Liver (tissue), 9 donors: ENCODE data around the gene ATP7B. TPM values are rescaled to one million over a fixed set of nuclear protein-coding genes. Genes with fewer than 3 reads are reported as not detected.

Experiments used
- DNase-seq: peaks from one replicate; pipeline ENCODE4 v3.0.0-alpha.2; 2017; ENCODE audit warnings: low spot score
- H3K27ac ChIP-seq, 2 donors: one replicate each; pipeline ENCODE4 v1.7.0; 2013; ENCODE audit warnings: inconsistent platforms in 2 of 2, low read length in 2 of 2, control low read depth in 1 of 2, low read depth in 1 of 2, mild to moderate bottlenecking in 1 of 2
- H3K27me3 ChIP-seq, 4 donors: one replicate each; pipeline versions ENCODE4 v1.6.1 to v1.7.0; 2013; ENCODE audit warnings: low read length in 3 of 4, inconsistent platforms in 1 of 4, mild to moderate bottlenecking in 1 of 4, moderate library complexity in 1 of 4; ENCODE audit not compliant: control insufficient read depth in 4 of 4, insufficient read depth in 4 of 4
- H3K36me3 ChIP-seq, 4 donors: one replicate each; pipeline versions ENCODE4 v1.6.1 to v1.7.0; 2013; ENCODE audit warnings: low read length in 3 of 4, mild to moderate bottlenecking in 3 of 4, low read depth in 1 of 4, moderate library complexity in 1 of 4; ENCODE audit not compliant: control insufficient read depth in 4 of 4, insufficient read depth in 3 of 4
- H3K4me1 ChIP-seq, 4 donors: one replicate each; pipeline versions ENCODE4 v1.6.1 to v1.7.0; 2013; ENCODE audit warnings: low read length in 3 of 4, mild to moderate bottlenecking in 3 of 4, moderate library complexity in 1 of 4; ENCODE audit not compliant: control insufficient read depth in 4 of 4, insufficient read depth in 4 of 4
- H3K4me3 ChIP-seq, 3 donors: one replicate each; pipeline versions ENCODE4 v1.6.1 to v1.7.0; 2013; ENCODE audit warnings: low read length in 3 of 3, control low read depth in 1 of 3, low read depth in 1 of 3, mild to moderate bottlenecking in 1 of 3
- H3K9ac ChIP-seq, 2 donors: one replicate each; pipeline ENCODE4 v1.7.0; 2013; ENCODE audit warnings: low read length in 2 of 2, mild to moderate bottlenecking in 2 of 2, moderate library complexity in 2 of 2, control low read depth in 1 of 2, low read depth in 1 of 2
- H3K9me3 ChIP-seq, 4 donors: one replicate each; pipeline versions ENCODE4 v1.6.1 to v1.7.0; 2013; ENCODE audit warnings: low read length in 3 of 4; ENCODE audit not compliant: control insufficient read depth in 4 of 4
- EGR1 ChIP-seq, 2 donors: IDR thresholded peaks; 2 replicates each; pipeline ENCODE4 v1.6.1; 2016 to 2018; ENCODE audit warnings: antibody characterized with exemption in 2 of 2, low read depth in 2 of 2
- FOXA1 ChIP-seq: IDR thresholded peaks from 2 replicates; pipeline ENCODE4 v1.6.1; 2016; ENCODE audit warnings: antibody characterized with exemption
- FOXA2 ChIP-seq: IDR thresholded peaks from 2 replicates; pipeline ENCODE4 v1.6.1; 2016; ENCODE audit warnings: antibody characterized with exemption
- GABPA ChIP-seq, 2 donors: IDR thresholded peaks in 1 of 2; conservative IDR thresholded peaks in 1 of 2; 2 replicates each; pipeline ENCODE4 v1.6.1; 2016; ENCODE audit warnings: antibody characterized with exemption in 2 of 2, mild to moderate bottlenecking in 1 of 2, moderate library complexity in 1 of 2
- JUND ChIP-seq, 2 donors: IDR thresholded peaks; 2 replicates each; pipeline ENCODE4 v1.6.1; 2016; ENCODE audit warnings: antibody characterized with exemption in 2 of 2
- RAD21 ChIP-seq, 2 donors: IDR thresholded peaks; 2 replicates each; pipeline ENCODE4 v1.6.1; 2016; ENCODE audit warnings: antibody characterized with exemption in 2 of 2, mild to moderate bottlenecking in 2 of 2
- RXRA ChIP-seq, 2 donors: IDR thresholded peaks; 2 replicates each; pipeline ENCODE4 v1.6.1; 2017 to 2018; ENCODE audit warnings: antibody characterized with exemption in 2 of 2, mild to moderate bottlenecking in 1 of 2
- SP1 ChIP-seq: IDR thresholded peaks from 2 replicates; pipeline ENCODE4 v1.6.1; 2018; ENCODE audit warnings: antibody characterized with exemption, mild to moderate bottlenecking
- TAF1 ChIP-seq: conservative IDR thresholded peaks from 2 replicates; pipeline ENCODE4 v1.6.1; 2016; ENCODE audit warnings: antibody characterized with exemption, mild to moderate bottlenecking
- YY1 ChIP-seq: IDR thresholded peaks from 2 replicates; pipeline ENCODE4 v1.6.1; 2016; ENCODE audit warnings: antibody characterized with exemption, mild to moderate bottlenecking
- WGBS: extraction: QIAGEN DNeasy Blood & Tissue Kit; methylation state at CpG from one replicate; pipeline ENCODE4 v1.1.7; 2013; 5-methylcytosine and 5-hydroxymethylcytosine counted together
- polyA plus RNA-seq, 2 donors: library from polyadenylated mRNA; stranded (reverse) in 1 of 2; unstranded in 1 of 2; fragments of 200-250 nt in 1 of 2; fragments of >200 nt in 1 of 2; fragmentation: Nextera tagmentation in 1 of 2; extraction: Ambion mirVana in 1 of 2; gene quantifications; one replicate each; pipeline versions ENCODE4 v1.2.1 to v1.2.3, GENCODE V29; 2013 to 2015
- total RNA-seq, 2 donors: library from RNA; depleted of rRNA; stranded (reverse); fragments of >200 nt; gene quantifications; one replicate each; pipeline ENCODE4 v1.2.3, GENCODE V29; 2014
- TF ChIP-seq, protein P1 (sequence below): IDR thresholded peaks from 2 replicates; pipeline ENCODE4 v1.6.1; 2016; ENCODE audit warnings: antibody characterized with exemption, mild to moderate bottlenecking
- TF ChIP-seq, protein P2 (sequence below): fragments of 150-350 bp; IDR thresholded peaks from 2 replicates; pipeline ENCODE4 v1.5.1; 2017; ENCODE audit warnings: improper control_type of control experiment, low read depth, low read length; ENCODE audit not compliant: missing input control
- TF ChIP-seq, protein P3 (sequence below): IDR thresholded peaks from 2 replicates; pipeline ENCODE4 v1.6.1; 2016; ENCODE audit warnings: antibody characterized with exemption
- donor health status: healthy.
- donor health status: healthy.
- donor health status: healthy.
- donor health status: healthy.
- donor health status: healthy.

ATP7B gene
- total and polyA plus RNA-seq, 4 donors = 8.0 to 37.7 (median 22.1) TPM

DNA sequence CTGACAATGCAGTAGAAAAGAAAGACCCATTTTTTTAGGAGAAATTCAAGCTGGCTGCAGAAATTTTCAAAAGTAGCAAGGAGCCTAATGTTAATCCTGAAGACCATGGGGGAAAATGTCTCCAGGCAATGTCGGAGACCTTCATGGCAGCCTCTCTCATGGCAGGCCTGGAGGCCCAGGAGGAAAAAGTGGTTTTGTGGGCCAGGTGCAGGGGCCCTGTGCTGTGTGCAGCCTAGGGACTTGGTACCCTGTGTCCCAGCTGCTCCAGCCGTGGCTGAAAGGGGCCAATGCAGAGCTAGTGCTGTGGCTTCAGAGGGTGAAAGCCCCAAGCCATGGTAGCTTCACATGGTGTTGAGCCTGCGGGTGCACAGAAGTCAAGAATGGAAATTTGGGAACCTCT, 5.0 kb upstream of the ATP7B start:
- H3K9me3 ChIP-seq = no peaks in the 10 kb centered on the region
- DNase-seq = no peak
- TF ChIP-seq, protein P1, sequence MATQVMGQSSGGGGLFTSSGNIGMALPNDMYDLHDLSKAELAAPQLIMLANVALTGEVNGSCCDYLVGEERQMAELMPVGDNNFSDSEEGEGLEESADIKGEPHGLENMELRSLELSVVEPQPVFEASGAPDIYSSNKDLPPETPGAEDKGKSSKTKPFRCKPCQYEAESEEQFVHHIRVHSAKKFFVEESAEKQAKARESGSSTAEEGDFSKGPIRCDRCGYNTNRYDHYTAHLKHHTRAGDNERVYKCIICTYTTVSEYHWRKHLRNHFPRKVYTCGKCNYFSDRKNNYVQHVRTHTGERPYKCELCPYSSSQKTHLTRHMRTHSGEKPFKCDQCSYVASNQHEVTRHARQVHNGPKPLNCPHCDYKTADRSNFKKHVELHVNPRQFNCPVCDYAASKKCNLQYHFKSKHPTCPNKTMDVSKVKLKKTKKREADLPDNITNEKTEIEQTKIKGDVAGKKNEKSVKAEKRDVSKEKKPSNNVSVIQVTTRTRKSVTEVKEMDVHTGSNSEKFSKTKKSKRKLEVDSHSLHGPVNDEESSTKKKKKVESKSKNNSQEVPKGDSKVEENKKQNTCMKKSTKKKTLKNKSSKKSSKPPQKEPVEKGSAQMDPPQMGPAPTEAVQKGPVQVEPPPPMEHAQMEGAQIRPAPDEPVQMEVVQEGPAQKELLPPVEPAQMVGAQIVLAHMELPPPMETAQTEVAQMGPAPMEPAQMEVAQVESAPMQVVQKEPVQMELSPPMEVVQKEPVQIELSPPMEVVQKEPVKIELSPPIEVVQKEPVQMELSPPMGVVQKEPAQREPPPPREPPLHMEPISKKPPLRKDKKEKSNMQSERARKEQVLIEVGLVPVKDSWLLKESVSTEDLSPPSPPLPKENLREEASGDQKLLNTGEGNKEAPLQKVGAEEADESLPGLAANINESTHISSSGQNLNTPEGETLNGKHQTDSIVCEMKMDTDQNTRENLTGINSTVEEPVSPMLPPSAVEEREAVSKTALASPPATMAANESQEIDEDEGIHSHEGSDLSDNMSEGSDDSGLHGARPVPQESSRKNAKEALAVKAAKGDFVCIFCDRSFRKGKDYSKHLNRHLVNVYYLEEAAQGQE = no peak
- TF ChIP-seq YY1 (no peak), TAF1 (no peak), GABPA (IDR thresholded peaks at IDR 0.05 in 1 of 2, conservative IDR thresholded peaks at IDR 0.05 in 1 of 2) (no peak), FOXA2 (no peak), JUND (IDR thresholded peaks at IDR 0.05) (no peak), RXRA (IDR thresholded peaks at IDR 0.05) (no peak)
- H3K27ac ChIP-seq = no peak overlapping the region
- peaks cover 1 to 16% (median 12%) of the 10 kb centered on the region in 4 donors for H3K4me1 ChIP-seq
- H3K27me3 ChIP-seq = no peaks in the 10 kb centered on the region
- H3K4me3 ChIP-seq = no peak overlapping the region
- peaks cover 2 to 13% (median 13%) of the 10 kb centered on the region in 4 donors for H3K36me3 ChIP-seq
- 96% methylated on average over 3 of the region's 3 CpGs for WGBS
- H3K9ac ChIP-seq = no peak overlapping the region

GRCh38 chr13:52012512-52012836, 1.2 kb upstream of the ATP7B start:
- H3K4me1 ChIP-seq = peaks cover 1 to 42% (median 31%) of the 10 kb centered on the region in 4 donors
- H3K27me3 ChIP-seq = no peaks in the 10 kb centered on the region
- TF ChIP-seq FOXA1 (no peak), RAD21 (IDR thresholded peaks at IDR 0.05) (no peak), TAF1 (no peak), RXRA (IDR thresholded peaks at IDR 0.05) (no peak), SP1 (no peak), GABPA (IDR thresholded peaks at IDR 0.05 in 1 of 2, conservative IDR thresholded peaks at IDR 0.05 in 1 of 2) (no peak), YY1 (no peak)
- peak overlapping the region; percentile 84 to 98 (median 95) for H3K4me3 ChIP-seq
- no peak for DNase-seq
- no peaks in the 10 kb centered on the region for H3K9me3 ChIP-seq
- H3K9ac ChIP-seq = peak overlapping the region; percentile 95 to 100
- H3K27ac ChIP-seq = peak overlapping the region; percentile 26 to 57
- WGBS = under 1% methylated on average over 8 of the region's 8 CpGs
- H3K36me3 ChIP-seq = no peaks in the 10 kb centered on the region

GRCh38 chr13:52011632-52012511, 622 bp upstream of the ATP7B start, which contains the start of gene ALG11:
TSS of gene ALG11 (plus strand) at chr13:52012398. CDS start at chr13:52012419, 21 bp downstream.
- Histone ChIP-seq H3K4me1 (peaks cover 1 to 47% (median 36%) of the 10 kb centered on the region in 4 donors), H3K9me3 (no peaks in the 10 kb centered on the region), H3K9ac (peak within 1 kb of the TSS; percentile 95 to 100), H3K27ac (peak within 1 kb of the TSS; percentile 72 to 84), H3K27me3 (no peaks in the 10 kb centered on the region), H3K4me3 (peak within 1 kb of the TSS; percentile 84 to 98 (median 95)), H3K36me3 (no peaks in the 10 kb centered on the region)
- peak; percentile 100 for DNase-seq
- under 1% methylated on average over 82 of the region's 82 CpGs for WGBS
- TF ChIP-seq FOXA2 (peak; percentile 5), RXRA (IDR thresholded peaks at IDR 0.05) (peak in 1 of 2 donors; percentile 41), EGR1 (IDR thresholded peaks at IDR 0.05; ENCODE audit: low read depth in 2 of 2) (peak; percentile 94 to 95), JUND (IDR thresholded peaks at IDR 0.05) (no peak), RAD21 (IDR thresholded peaks at IDR 0.05) (no peak), FOXA1 (no peak)
- TF ChIP-seq, protein P1 = peak; percentile 57
- TF ChIP-seq, protein P2, sequence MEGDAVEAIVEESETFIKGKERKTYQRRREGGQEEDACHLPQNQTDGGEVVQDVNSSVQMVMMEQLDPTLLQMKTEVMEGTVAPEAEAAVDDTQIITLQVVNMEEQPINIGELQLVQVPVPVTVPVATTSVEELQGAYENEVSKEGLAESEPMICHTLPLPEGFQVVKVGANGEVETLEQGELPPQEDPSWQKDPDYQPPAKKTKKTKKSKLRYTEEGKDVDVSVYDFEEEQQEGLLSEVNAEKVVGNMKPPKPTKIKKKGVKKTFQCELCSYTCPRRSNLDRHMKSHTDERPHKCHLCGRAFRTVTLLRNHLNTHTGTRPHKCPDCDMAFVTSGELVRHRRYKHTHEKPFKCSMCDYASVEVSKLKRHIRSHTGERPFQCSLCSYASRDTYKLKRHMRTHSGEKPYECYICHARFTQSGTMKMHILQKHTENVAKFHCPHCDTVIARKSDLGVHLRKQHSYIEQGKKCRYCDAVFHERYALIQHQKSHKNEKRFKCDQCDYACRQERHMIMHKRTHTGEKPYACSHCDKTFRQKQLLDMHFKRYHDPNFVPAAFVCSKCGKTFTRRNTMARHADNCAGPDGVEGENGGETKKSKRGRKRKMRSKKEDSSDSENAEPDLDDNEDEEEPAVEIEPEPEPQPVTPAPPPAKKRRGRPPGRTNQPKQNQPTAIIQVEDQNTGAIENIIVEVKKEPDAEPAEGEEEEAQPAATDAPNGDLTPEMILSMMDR = no peak
- TF ChIP-seq, protein P3, sequence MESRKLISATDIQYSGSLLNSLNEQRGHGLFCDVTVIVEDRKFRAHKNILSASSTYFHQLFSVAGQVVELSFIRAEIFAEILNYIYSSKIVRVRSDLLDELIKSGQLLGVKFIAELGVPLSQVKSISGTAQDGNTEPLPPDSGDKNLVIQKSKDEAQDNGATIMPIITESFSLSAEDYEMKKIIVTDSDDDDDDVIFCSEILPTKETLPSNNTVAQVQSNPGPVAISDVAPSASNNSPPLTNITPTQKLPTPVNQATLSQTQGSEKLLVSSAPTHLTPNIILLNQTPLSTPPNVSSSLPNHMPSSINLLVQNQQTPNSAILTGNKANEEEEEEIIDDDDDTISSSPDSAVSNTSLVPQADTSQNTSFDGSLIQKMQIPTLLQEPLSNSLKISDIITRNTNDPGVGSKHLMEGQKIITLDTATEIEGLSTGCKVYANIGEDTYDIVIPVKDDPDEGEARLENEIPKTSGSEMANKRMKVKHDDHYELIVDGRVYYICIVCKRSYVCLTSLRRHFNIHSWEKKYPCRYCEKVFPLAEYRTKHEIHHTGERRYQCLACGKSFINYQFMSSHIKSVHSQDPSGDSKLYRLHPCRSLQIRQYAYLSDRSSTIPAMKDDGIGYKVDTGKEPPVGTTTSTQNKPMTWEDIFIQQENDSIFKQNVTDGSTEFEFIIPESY = peak; percentile 48
